ENCODE results near the gene PHF21A. TPM values are rescaled to one million over a fixed set of nuclear protein-coding genes. Genes with fewer than 3 reads are reported as not detected.

The PHF21A gene
- total and polyA plus RNA-seq, 2 of the 13 experiments (the other 11 are each of a cell fraction or from before 2014, with no cell fraction given): 4.1 to 34.6 TPM

DNA sequence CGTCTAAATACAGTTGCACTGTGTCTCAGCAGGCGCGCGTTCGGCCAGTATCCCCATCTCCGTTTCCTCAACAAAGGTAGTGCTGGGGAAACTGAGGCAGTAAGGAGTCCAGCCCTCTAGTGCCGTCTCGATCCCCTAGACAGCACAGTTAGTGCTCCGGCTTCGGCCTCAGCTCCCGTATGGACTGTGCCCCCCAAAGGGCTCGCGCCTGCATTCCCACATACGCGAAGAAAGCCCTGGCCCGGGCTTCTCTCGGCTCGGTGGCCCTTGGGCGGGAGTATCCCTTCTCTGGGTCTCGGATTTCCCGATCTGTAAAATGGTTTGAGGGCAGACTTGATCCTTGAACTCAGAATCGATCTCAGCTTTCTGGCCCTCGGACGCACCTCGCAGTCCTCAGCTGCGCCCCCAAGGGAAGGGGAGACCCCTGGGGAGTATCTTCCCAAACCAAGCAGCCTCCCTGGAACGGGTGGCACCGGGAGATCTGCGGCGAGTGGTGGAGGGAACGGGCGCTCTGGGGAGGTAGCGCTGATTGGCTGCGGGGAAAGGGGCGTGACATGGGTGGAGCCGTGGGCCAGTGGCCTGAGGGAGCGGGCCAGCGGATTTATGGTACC is 202.8 kb downstream of the PHF21A start (continued):
- no peak for TF ChIP-seq PREB (CRISPR knock-in tag; IDR thresholded peaks at IDR 0.05)
- TF ChIP-seq ZBTB10 (CRISPR knock-in tag; IDR thresholded peaks at IDR 0.05; ENCODE audit: borderline replicate concordance): no peak
- no peak for TF ChIP-seq ZBTB1 (CRISPR knock-in tag; IDR thresholded peaks at IDR 0.05; ENCODE audit: borderline replicate concordance)
- no peak for TF ChIP-seq XRCC5 (optimal IDR thresholded peaks at IDR 0.05; ENCODE audit: low read length)
- no peak for TF ChIP-seq PPARG (CRISPR knock-in tag; conservative IDR thresholded peaks at IDR 0.05)
- TF ChIP-seq SKI (IDR thresholded peaks at IDR 0.05; ENCODE audit: partially characterized antibody): no peak
- TF ChIP-seq ZNF629 (CRISPR knock-in tag; conservative IDR thresholded peaks at IDR 0.05): peak; percentile 63; the same call in 1 of the 2 replicates
- no peak for TF ChIP-seq CBFB (CRISPR knock-in tag; IDR thresholded peaks at IDR 0.05)
- TF ChIP-seq, protein P1, sequence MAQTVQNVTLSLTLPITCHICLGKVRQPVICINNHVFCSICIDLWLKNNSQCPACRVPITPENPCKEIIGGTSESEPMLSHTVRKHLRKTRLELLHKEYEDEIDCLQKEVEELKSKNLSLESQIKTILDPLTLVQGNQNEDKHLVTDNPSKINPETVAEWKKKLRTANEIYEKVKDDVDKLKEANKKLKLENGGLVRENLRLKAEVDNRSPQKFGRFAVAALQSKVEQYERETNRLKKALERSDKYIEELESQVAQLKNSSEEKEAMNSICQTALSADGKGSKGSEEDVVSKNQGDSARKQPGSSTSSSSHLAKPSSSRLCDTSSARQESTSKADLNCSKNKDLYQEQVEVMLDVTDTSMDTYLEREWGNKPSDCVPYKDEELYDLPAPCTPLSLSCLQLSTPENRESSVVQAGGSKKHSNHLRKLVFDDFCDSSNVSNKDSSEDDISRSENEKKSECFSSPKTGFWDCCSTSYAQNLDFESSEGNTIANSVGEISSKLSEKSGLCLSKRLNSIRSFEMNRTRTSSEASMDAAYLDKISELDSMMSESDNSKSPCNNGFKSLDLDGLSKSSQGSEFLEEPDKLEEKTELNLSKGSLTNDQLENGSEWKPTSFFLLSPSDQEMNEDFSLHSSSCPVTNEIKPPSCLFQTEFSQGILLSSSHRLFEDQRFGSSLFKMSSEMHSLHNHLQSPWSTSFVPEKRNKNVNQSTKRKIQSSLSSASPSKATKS (CRISPR knock-in tag; IDR thresholded peaks at IDR 0.05): no peak
- 0 out of 2 replicates have a peak, but pooled peaks have one; percentile 17 for TF ChIP-seq KMT2A (CRISPR knock-in tag; IDR thresholded peaks at IDR 0.05)
- TF ChIP-seq ZNF691 (CRISPR knock-in tag; IDR thresholded peaks at IDR 0.05; ENCODE audit: borderline replicate concordance, low read depth): no peak
- TF ChIP-seq ZNF563 (CRISPR knock-in tag; IDR thresholded peaks at IDR 0.05): peak; percentile 31; the same call in 1 of the 2 replicates
- TF ChIP-seq KMT2B (CRISPR knock-in tag; IDR thresholded peaks at IDR 0.05): no peak
- TF ChIP-seq ZNF788 (CRISPR knock-in tag; IDR thresholded peaks at IDR 0.05; ENCODE audit: borderline replicate concordance): no peak
- TF ChIP-seq MAFG (CRISPR knock-in tag; IDR thresholded peaks at IDR 0.05): no peak
- TF ChIP-seq HOXD1 (CRISPR knock-in tag; IDR thresholded peaks at IDR 0.05): no peak
- TF ChIP-seq AFF4 (CRISPR knock-in tag; IDR thresholded peaks at IDR 0.05): no peak
